HG02759 (cell line): ENCODE results near the gene RPL31.
A peak's percentile ranks its signal among the peaks of the same experiment; 100 is the strongest.

ENCODE experiments used
- ATAC-seq: cut with Tn5 transposase; IDR thresholded peaks from one replicate; pipeline ENCODE4 v1.9.1; 2021; ENCODE audit warnings: mild to moderate bottlenecking, moderate library complexity; ENCODE audit not compliant: unreplicated experiment

Gene RPL31

GRCh38 chr2:101001691-101002561, at the start of gene RPL31:
Gene RPL31 (plus strand): TSS chr2:101002289. CDS start chr2:101002702, 413 bp downstream.
- ATAC-seq: peak; percentile 97

GRCh38 chr2:100952512-100952911, 49.6 kb upstream of the RPL31 start:
- ATAC-seq: no peak

GRCh38 chr2:100953406-100954043, 48.6 kb upstream of the RPL31 start:
- ATAC-seq: no peak

- no peak for ATAC-seq
Measured at GRCh38 chr2:100954044-100954420, 48.1 kb upstream of the RPL31 start.

GRCh38 chr2:100955226-100955625, 46.9 kb upstream of the RPL31 start:
- ATAC-seq: no peak

GRCh38 chr2:100956081-100956480, 46.0 kb upstream of the RPL31 start:
- ATAC-seq: no peak

GRCh38 chr2:100957996-100958653, 44.0 kb upstream of the RPL31 start:
- no peak for ATAC-seq

GRCh38 chr2:100959225-100959880, 42.7 kb upstream of the RPL31 start:
- no peak for ATAC-seq

GRCh38 chr2:100960688-100961087, 41.4 kb upstream of the RPL31 start:
- no peak for ATAC-seq

GRCh38 chr2:100962366-100963025, 39.6 kb upstream of the RPL31 start:
- no peak for ATAC-seq

GRCh38 chr2:100963026-100963375, 39.1 kb upstream of the RPL31 start:
- no peak for ATAC-seq

- ATAC-seq: no peak
Measured at GRCh38 chr2:100964222-100964621, 37.9 kb upstream of the RPL31 start.

GRCh38 chr2:100964681-100965169, 37.4 kb upstream of the RPL31 start:
- no peak for ATAC-seq

GRCh38 chr2:100965596-100965995, 36.5 kb upstream of the RPL31 start:
- ATAC-seq: no peak

GRCh38 chr2:100967716-100968115, 34.4 kb upstream of the RPL31 start:
- no peak for ATAC-seq

- no peak for ATAC-seq
Measured at GRCh38 chr2:100968146-100969145, 33.6 kb upstream of the RPL31 start.

GRCh38 chr2:100969998-100970397, 32.1 kb upstream of the RPL31 start:
- ATAC-seq: no peak

GRCh38 chr2:100971221-100971620, 30.9 kb upstream of the RPL31 start:
- no peak for ATAC-seq

GRCh38 chr2:100972452-100972851, 29.6 kb upstream of the RPL31 start:
- ATAC-seq: no peak
